H1 (cell line): ENCODE measurements around the gene SP8. TPM values are rescaled to one million over a fixed set of nuclear protein-coding genes. Genes with fewer than 3 reads are reported as not detected.
A peak's percentile ranks its signal among the peaks of the same experiment; 100 is the strongest.

Source experiments
- BACH1 ChIP-seq: IDR thresholded peaks from 2 replicates; pipeline ENCODE4 v1.6.1; 2012; ENCODE audit warnings: low read length, improper control_type of control experiment
- BCL11A ChIP-seq, 2 experiments: IDR thresholded peaks; one replicate each; pipeline ENCODE4 v1.6.1; 2011; ENCODE audit warnings: low read depth in 2 of 2, low read length in 2 of 2, mild to moderate bottlenecking in 2 of 2
- CEBPB ChIP-seq: IDR thresholded peaks from 2 replicates; pipeline ENCODE4 v1.6.1; 2012; ENCODE audit warnings: low read depth, low read length
- CTBP2 ChIP-seq: IDR thresholded peaks from 2 replicates; pipeline ENCODE4 v1.7.0; 2011; ENCODE audit warnings: borderline replicate concordance, mild to moderate bottlenecking, moderate library complexity, mixed read lengths, low read length; ENCODE audit not compliant: insufficient read depth, insufficient read length
- EP300 ChIP-seq, 2 experiments: IDR thresholded peaks; 1 replicate in 1 of 2; 2 replicates in 1 of 2; pipeline ENCODE4 v1.6.1; 2011 to 2012; ENCODE audit warnings: low read depth in 2 of 2, low read length in 2 of 2, mild to moderate bottlenecking in 2 of 2, borderline replicate concordance in 1 of 2, inconsistent platforms in 1 of 2, moderate library complexity in 1 of 2
- EZH2 ChIP-seq: fragments of 200-600 bp; sonication (generic); IDR thresholded peaks from 2 replicates; pipeline ENCODE4 v1.7.1; 2012; ENCODE audit warnings: low read depth, mild to moderate bottlenecking, moderate library complexity, low read length, inconsistent platforms; ENCODE audit not compliant: severe bottlenecking
- KDM1A ChIP-seq: fragments of 200-600, 300-600 bp; sonication (generic); IDR thresholded peaks from 2 replicates; pipeline ENCODE4 v1.7.1; 2016; ENCODE audit warnings: mild to moderate bottlenecking, low read length, borderline replicate concordance
- KDM4A ChIP-seq: IDR thresholded peaks from one replicate; pipeline ENCODE4 v1.7.1; 2012; ENCODE audit warnings: low read depth, mild to moderate bottlenecking, moderate library complexity, low read length, inconsistent platforms; ENCODE audit not compliant: severe bottlenecking
- RFX5 ChIP-seq: IDR thresholded peaks from 2 replicates; pipeline ENCODE4 v1.6.1; 2011; ENCODE audit warnings: low read depth, low read length, improper control_type of control experiment, borderline replicate concordance
- SIN3A ChIP-seq, 2 experiments: IDR thresholded peaks in 1 of 2; conservative IDR thresholded peaks in 1 of 2; 2 replicates each; pipeline ENCODE4 v1.6.1; 2011 to 2012; ENCODE audit warnings: low read length in 2 of 2, improper control_type of control experiment in 1 of 2, low read depth in 1 of 2, mild to moderate bottlenecking in 1 of 2
- SIRT6 ChIP-seq: IDR thresholded peaks from one replicate; pipeline ENCODE4 v1.7.1; 2012; ENCODE audit warnings: low read length, inconsistent platforms
- TAF1 ChIP-seq: IDR thresholded peaks from 2 replicates; pipeline ENCODE4 v1.6.1; 2011; ENCODE audit warnings: mild to moderate bottlenecking, low read depth, low read length
- polyA plus RNA-seq, 7 experiments: library from polyadenylated mRNA; depleted of rRNA in 3 of 7; stranded (reverse) in 5 of 7; unstranded in 2 of 7; fragments of >200 nt in 5 of 7; fragments of 200-250 nt in 2 of 7; gene quantifications; 1 replicate in 5 of 7; 2 replicates in 1 of 7; 4 replicates in 1 of 7; pipeline versions ENCODE4 v1.2.1 to v1.2.3, GENCODE V29; 2011 to 2013; ENCODE audit warnings: missing spikeins in 2 of 7, mixed read lengths in 2 of 7
- total RNA-seq: library from RNA; stranded (reverse); fragmentation: NEBNext Ultra II Directional; extraction: Animal tissue kit (Norgen Biotek cat#: 25700); gene quantifications from 2 replicates; pipeline ENCODE4 v1.2.1, GENCODE V29; 2021
- TF ChIP-seq, protein P1 (sequence below): IDR thresholded peaks from 2 replicates; pipeline ENCODE4 v1.6.1; 2012; ENCODE audit warnings: inconsistent platforms

The SP8 gene
- total and polyA plus RNA-seq, 2 of the 8 experiments (the other 6 are each of a cell fraction or from before 2014, with no cell fraction given) = 11.3 to 12.0 TPM

- no peak for TF ChIP-seq CTBP2
- 0 out of 4 replicates have a peak, but pooled peaks have one; percentile 12 to 39 for TF ChIP-seq SIN3A (conservative IDR thresholded peaks at IDR 0.05 in 1 of 2, IDR thresholded peaks at IDR 0.05 in 1 of 2; ENCODE audit: low read depth in 1 of 2, low read length in 2 of 2)
- TF ChIP-seq SIRT6 = no peak
- no peak for TF ChIP-seq BACH1
- TF ChIP-seq EP300 (IDR thresholded peaks at IDR 0.05; ENCODE audit: borderline replicate concordance in 1 of 2, low read depth in 2 of 2, low read length in 2 of 2) = 0 out of 3 replicates have a peak, but pooled peaks of 1 of the 2 experiments have one; percentile 32
- no peak for TF ChIP-seq TAF1
- no peak for TF ChIP-seq KDM4A
- no peak for TF ChIP-seq EZH2
- no peak for TF ChIP-seq RFX5
- no peak for TF ChIP-seq KDM1A
- no peak for TF ChIP-seq CEBPB
- no peak for TF ChIP-seq BCL11A (IDR thresholded peaks at IDR 0.05; ENCODE audit: low read depth in 2 of 2, low read length in 2 of 2)
- TF ChIP-seq, protein P1, sequence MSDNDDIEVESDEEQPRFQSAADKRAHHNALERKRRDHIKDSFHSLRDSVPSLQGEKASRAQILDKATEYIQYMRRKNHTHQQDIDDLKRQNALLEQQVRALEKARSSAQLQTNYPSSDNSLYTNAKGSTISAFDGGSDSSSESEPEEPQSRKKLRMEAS = peak; percentile 49; the same call in 1 of the 2 replicates
Observed at GRCh38 chr7:20795881-20796280, 9.2 kb upstream of the SP8 start (continued).
